LNCAP (cell line): Measurements from ENCODE around the gene MARK2.

Experiments
- CTCF ChIP-seq: fragments of 450-650 bp; IDR thresholded peaks from 2 replicates; pipeline ENCODE4 v1.5.1; 2017; ENCODE audit warnings: mild to moderate bottlenecking

Gene MARK2

DNA sequence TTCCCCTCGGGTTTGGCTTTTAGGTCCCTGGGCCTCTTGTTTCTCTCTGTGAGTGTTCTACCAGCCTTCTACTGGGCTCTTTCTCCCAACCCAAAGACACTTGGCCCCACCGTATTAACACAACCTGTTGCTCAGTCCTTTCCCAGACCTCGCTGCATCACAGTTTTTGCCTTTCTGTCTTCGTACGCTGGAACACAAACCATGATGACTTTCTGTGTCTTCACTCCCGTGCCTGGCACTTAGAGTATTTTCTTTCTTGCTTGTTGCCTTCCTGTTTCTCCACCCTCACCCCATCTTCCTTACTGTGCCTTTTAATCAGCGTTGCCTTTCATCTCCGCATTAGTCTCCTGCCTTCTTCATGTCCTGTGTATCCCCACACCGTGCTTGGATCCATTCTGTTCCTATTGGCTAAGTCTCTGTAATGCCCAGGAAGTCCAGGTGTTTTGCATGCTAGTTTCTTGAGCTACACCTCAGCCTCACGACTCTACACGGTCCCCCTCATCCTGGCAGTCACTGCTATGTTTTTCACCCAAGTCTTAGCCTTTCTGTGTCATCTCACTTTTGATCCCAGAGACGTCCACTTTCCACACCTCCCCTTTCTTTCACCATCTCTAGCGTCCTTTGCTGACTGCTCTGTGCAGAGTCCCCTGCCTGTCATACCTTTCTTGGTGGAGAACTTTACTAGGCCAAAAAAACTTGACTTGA is 1.6 kb downstream of the MARK2 start:
- no peak for TF ChIP-seq CTCF

GRCh38 chr11:63841554-63841953 is 2.6 kb downstream of the MARK2 start:
- TF ChIP-seq CTCF = no peak

- no peak for TF ChIP-seq CTCF
Measured at GRCh38 chr11:63843041-63843440, 4.1 kb downstream of the MARK2 start.

DNA sequence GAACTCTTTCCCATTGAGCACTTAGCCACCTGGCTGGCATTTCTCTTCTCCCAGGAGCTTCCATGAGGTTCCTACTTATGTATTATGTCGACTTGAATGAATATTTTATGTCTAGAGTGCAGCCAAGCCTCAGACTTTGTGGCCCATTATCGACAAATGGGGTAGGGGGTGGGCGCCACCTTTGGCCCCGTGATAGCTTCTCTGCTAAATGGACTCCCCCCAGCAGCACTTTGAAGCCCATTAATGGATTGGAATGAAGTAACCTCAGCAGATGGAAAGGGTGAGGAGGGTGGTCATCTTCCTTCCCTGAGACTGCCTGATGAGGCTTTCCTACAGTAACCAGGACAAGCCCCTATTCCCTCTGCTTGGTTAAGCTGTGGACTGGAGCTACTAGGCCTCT is 5.9 kb downstream of the MARK2 start:
- no peak for TF ChIP-seq CTCF

DNA sequence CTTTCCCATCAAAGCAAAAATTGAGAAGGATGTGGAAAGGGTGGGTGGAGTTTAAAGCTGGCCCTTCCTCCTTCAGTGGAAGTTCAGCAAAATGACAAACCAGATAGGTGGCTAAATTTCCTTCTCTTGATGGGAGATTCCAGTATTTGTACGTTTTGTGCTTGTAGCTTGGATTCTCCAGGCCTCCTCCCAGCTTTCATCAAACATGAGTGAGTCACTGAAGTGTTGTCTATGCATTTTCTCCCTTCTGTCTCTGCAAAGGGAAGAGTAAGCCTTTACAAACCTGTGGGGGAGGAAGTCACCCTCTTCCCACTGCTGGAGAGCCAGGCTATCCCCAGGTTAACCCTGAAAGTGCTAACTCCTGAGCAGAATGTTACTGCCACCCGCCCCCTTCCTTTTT is 6.4 kb downstream of the MARK2 start:
- TF ChIP-seq CTCF = no peak

DNA sequence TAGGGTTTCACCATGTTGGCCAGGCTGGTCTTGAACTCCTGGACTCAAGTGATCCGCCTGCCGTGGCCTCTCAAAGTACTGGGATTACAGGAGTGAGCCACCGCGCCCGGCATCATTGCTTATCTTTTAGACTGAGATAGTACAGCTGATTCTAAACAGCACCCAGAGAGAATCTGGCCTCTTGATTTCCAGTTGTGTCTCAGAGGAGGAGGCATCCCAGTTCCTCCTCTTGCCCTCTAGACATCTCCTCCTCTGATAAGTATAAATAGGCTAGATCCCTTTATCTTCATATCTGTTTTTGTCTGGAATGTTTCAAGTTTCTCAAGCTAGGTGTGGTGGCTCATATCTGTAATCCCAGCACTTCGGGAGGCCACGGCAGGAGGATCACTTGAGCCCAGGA is 7.0 kb downstream of the MARK2 start:
- TF ChIP-seq CTCF = no peak

DNA sequence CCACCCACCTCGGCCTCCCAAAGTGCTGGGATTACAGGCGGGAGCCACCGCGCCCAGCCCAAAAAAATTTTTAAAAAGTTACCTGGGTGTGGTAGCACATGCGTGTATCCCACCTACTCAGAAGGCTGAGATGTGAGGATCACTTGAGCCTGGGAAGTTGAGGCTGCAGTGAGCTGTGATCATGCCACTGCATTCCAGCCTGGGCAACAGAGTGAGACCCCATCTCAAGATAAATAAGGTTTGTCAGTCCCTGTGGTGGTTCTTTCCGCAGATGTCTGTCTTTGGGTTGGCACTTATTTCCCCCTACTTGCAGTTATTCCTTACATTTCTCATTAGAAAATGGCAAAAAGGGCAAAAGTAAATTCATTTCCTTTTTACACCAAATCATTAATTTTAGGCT is 8.0 kb downstream of the MARK2 start:
- no peak for TF ChIP-seq CTCF

GRCh38 chr11:63847363-63847762 is 8.5 kb downstream of the MARK2 start:
- no peak for TF ChIP-seq CTCF
